Transverse colon (tissue), 3 donors: ENCODE data around the gene MTNR1B.

ENCODE experiments used
- POLR2A ChIP-seq: fragments of 450-650 bp; IDR thresholded peaks from one replicate; pipeline ENCODE4 v1.6.1; 2016; ENCODE audit warnings: antibody characterized with exemption, mild to moderate bottlenecking, moderate library complexity
- TF ChIP-seq, protein P1 (sequence below), 5 experiments: fragments of 200-600 bp in 3 of 5; fragments of 450-650 bp in 2 of 5; sonication (generic) in 3 of 5; IDR thresholded peaks; 1 replicate in 2 of 5; 2 replicates in 3 of 5; pipeline ENCODE4 v1.5.1; 2016 to 2017; ENCODE audit warnings: antibody characterized with exemption in 5 of 5, inconsistent platforms in 3 of 5, mild to moderate bottlenecking in 2 of 5, moderate library complexity in 1 of 5

DNA sequence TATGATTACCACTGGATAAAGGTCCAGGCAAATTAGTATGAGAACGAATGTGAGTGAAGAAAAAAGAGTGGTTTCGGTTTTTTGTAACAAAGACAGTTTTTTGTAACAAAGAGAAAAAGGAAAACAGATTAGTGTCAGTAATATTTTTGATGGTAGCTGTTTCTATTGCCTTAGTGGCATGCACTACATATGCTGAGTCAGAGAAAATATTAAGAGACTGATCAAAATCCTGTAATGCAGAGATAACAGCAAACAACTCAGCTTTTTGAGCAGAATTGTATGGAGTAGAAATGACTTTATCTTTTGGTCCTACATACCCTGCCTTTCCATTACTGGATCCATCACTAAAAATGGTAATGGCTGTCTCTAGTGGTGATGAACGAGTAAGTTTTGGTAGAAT lies 22.7 kb upstream of the MTNR1B start:
- TF ChIP-seq, protein P1, sequence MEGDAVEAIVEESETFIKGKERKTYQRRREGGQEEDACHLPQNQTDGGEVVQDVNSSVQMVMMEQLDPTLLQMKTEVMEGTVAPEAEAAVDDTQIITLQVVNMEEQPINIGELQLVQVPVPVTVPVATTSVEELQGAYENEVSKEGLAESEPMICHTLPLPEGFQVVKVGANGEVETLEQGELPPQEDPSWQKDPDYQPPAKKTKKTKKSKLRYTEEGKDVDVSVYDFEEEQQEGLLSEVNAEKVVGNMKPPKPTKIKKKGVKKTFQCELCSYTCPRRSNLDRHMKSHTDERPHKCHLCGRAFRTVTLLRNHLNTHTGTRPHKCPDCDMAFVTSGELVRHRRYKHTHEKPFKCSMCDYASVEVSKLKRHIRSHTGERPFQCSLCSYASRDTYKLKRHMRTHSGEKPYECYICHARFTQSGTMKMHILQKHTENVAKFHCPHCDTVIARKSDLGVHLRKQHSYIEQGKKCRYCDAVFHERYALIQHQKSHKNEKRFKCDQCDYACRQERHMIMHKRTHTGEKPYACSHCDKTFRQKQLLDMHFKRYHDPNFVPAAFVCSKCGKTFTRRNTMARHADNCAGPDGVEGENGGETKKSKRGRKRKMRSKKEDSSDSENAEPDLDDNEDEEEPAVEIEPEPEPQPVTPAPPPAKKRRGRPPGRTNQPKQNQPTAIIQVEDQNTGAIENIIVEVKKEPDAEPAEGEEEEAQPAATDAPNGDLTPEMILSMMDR (IDR thresholded peaks at IDR 0.05) = no peak
- no peak for TF ChIP-seq POLR2A
